HepG2 (cell line): ENCODE measurements around the gene RARS1. TPM values are rescaled to one million over a fixed set of nuclear protein-coding genes. Genes with fewer than 3 reads are reported as not detected.

Source experiments
- KAT2B ChIP-seq: fragments of 150-350 bp; IDR thresholded peaks from 2 replicates; pipeline ENCODE4 v1.6.1; 2014; ENCODE audit warnings: low read depth, low read length, borderline replicate concordance
- MAFG ChIP-seq: sonication (generic); formaldehyde crosslinking; IDR thresholded peaks from 2 replicates; pipeline ENCODE4 v1.5.1; 2020; ENCODE audit warnings: mild to moderate bottlenecking, missing genetic modification reagents
- REL ChIP-seq: sonication (generic); formaldehyde crosslinking; conservative IDR thresholded peaks from 2 replicates; pipeline ENCODE4 v1.8.0; 2022; ENCODE audit warnings: mild to moderate bottlenecking, missing genetic modification reagents, moderate library complexity
- SAP130 ChIP-seq: IDR thresholded peaks from 2 replicates; pipeline ENCODE4 v1.6.1; 2016; ENCODE audit warnings: low read depth
- SP2 ChIP-seq: sonication (generic); formaldehyde crosslinking; IDR thresholded peaks from 2 replicates; pipeline ENCODE4 v1.5.1; 2020; ENCODE audit warnings: mild to moderate bottlenecking, missing genetic modification reagents
- ZBTB21 ChIP-seq: sonication (generic); formaldehyde crosslinking; IDR thresholded peaks from 2 replicates; pipeline ENCODE4 v1.4.0; 2020; ENCODE audit warnings: missing genetic modification reagents
- ZNF773 ChIP-seq: sonication (generic); formaldehyde crosslinking; IDR thresholded peaks from 2 replicates; pipeline ENCODE4 v1.4.0; 2020; ENCODE audit warnings: missing genetic modification reagents, borderline replicate concordance
- ZNF891 ChIP-seq: sonication (generic); formaldehyde crosslinking; IDR thresholded peaks from 2 replicates; pipeline ENCODE4 v1.5.0; 2020; ENCODE audit warnings: mild to moderate bottlenecking, missing genetic modification reagents
- polyA plus RNA-seq, 8 experiments: library from polyadenylated mRNA; depleted of rRNA in 3 of 8; stranded (reverse) in 7 of 8; unstranded in 1 of 8; fragments of >200 nt; fragmentation: Illumina TruSeq in 4 of 8; extraction: Trizol in 4 of 8; gene quantifications; 2 replicates each; pipeline versions ENCODE4 v1.2.1 to v1.2.3, GENCODE V29; 2011 to 2016; ENCODE audit warnings: low read depth in 4 of 8, missing spikeins in 1 of 8, mixed read lengths in 1 of 8; ENCODE audit not compliant: insufficient read depth in 1 of 8
- total RNA-seq, 5 experiments: library from RNA; depleted of rRNA; stranded (reverse); fragments of >200 nt; fragmentation: Illumina TruSeq; extraction: Trizol; gene quantifications; 2 replicates each; pipeline ENCODE4 v1.2.3, GENCODE V29; 2016; ENCODE audit warnings: low read depth in 1 of 5
- TF ChIP-seq, protein P1 (sequence below): sonication (generic); formaldehyde crosslinking; conservative IDR thresholded peaks from 2 replicates; pipeline ENCODE4 v1.4.0; 2020; ENCODE audit warnings: mild to moderate bottlenecking, missing genetic modification reagents, moderate library complexity
- TF ChIP-seq, protein P2 (sequence below): sonication (generic); formaldehyde crosslinking; IDR thresholded peaks from 2 replicates; pipeline ENCODE4 v1.4.0; 2020; ENCODE audit warnings: missing genetic modification reagents, borderline replicate concordance
- TF ChIP-seq, protein P3 (sequence below): sonication (generic); formaldehyde crosslinking; IDR thresholded peaks from 2 replicates; pipeline ENCODE4 v1.8.0; 2022; ENCODE audit warnings: missing genetic modification reagents, mild to moderate bottlenecking, inconsistent platforms, borderline replicate concordance
- TF ChIP-seq, protein P4 (sequence below): sonication (generic); formaldehyde crosslinking; IDR thresholded peaks from 2 replicates; pipeline ENCODE4 v1.5.0; 2020; ENCODE audit warnings: mild to moderate bottlenecking, missing genetic modification reagents, moderate library complexity
- TF ChIP-seq, protein P5 (sequence below): sonication (generic); formaldehyde crosslinking; conservative IDR thresholded peaks from 2 replicates; pipeline ENCODE4 v1.4.0; 2020; ENCODE audit warnings: missing genetic modification reagents
- TF ChIP-seq, protein P6 (sequence below), 2 experiments: sonication (generic) in 1 of 2; formaldehyde crosslinking in 1 of 2; IDR thresholded peaks; 2 replicates each; pipeline versions ENCODE4 v1.5.1 to v1.6.1; 2011 to 2020; ENCODE audit warnings: borderline replicate concordance in 1 of 2, low read depth in 1 of 2, low read length in 1 of 2, mild to moderate bottlenecking in 1 of 2, missing genetic modification reagents in 1 of 2, moderate library complexity in 1 of 2

Gene RARS1
- total and polyA plus RNA-seq, 2 of the 13 experiments (the other 11 are each of a cell fraction or from before 2014, with no cell fraction given): 54.6 to 170 TPM

DNA sequence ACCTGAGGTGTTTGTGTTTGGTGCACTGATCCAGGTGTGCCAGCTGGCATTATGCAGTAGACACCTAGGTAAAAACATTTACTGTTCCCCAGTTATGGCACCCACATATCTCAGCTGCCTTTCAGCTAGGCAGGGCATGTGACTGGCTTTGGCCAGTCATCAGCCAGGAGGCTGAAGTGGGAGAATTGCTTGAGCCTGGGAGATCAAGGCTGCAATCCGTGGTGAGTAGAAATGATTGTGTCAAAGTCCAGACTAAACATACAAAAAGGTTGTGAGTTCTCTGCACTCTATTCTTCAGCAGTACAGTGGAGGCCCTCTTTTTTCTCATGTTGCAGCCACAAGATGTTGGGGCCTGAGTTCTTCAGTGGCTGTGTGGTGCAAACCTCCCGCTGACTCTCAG lies 39.6 kb downstream of the RARS1 start (continued):
- TF ChIP-seq, protein P1, sequence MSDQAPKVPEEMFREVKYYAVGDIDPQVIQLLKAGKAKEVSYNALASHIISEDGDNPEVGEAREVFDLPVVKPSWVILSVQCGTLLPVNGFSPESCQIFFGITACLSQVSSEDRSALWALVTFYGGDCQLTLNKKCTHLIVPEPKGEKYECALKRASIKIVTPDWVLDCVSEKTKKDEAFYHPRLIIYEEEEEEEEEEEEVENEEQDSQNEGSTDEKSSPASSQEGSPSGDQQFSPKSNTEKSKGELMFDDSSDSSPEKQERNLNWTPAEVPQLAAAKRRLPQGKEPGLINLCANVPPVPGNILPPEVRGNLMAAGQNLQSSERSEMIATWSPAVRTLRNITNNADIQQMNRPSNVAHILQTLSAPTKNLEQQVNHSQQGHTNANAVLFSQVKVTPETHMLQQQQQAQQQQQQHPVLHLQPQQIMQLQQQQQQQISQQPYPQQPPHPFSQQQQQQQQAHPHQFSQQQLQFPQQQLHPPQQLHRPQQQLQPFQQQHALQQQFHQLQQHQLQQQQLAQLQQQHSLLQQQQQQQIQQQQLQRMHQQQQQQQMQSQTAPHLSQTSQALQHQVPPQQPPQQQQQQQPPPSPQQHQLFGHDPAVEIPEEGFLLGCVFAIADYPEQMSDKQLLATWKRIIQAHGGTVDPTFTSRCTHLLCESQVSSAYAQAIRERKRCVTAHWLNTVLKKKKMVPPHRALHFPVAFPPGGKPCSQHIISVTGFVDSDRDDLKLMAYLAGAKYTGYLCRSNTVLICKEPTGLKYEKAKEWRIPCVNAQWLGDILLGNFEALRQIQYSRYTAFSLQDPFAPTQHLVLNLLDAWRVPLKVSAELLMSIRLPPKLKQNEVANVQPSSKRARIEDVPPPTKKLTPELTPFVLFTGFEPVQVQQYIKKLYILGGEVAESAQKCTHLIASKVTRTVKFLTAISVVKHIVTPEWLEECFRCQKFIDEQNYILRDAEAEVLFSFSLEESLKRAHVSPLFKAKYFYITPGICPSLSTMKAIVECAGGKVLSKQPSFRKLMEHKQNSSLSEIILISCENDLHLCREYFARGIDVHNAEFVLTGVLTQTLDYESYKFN (CRISPR knock-in tag): peak; percentile 60
- TF ChIP-seq, protein P2, sequence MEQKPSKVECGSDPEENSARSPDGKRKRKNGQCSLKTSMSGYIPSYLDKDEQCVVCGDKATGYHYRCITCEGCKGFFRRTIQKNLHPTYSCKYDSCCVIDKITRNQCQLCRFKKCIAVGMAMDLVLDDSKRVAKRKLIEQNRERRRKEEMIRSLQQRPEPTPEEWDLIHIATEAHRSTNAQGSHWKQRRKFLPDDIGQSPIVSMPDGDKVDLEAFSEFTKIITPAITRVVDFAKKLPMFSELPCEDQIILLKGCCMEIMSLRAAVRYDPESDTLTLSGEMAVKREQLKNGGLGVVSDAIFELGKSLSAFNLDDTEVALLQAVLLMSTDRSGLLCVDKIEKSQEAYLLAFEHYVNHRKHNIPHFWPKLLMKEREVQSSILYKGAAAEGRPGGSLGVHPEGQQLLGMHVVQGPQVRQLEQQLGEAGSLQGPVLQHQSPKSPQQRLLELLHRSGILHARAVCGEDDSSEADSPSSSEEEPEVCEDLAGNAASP (CRISPR knock-in tag): 0 out of 2 replicates have a peak, but pooled peaks have one; percentile 15
- TF ChIP-seq SAP130 (CRISPR knock-in tag): peak; percentile 23; the same call in 1 of the 2 replicates
- no peak for TF ChIP-seq SP2 (CRISPR knock-in tag)
- no peak for TF ChIP-seq REL (CRISPR knock-in tag)
- TF ChIP-seq ZNF773 (CRISPR knock-in tag): no peak
- TF ChIP-seq, protein P3, sequence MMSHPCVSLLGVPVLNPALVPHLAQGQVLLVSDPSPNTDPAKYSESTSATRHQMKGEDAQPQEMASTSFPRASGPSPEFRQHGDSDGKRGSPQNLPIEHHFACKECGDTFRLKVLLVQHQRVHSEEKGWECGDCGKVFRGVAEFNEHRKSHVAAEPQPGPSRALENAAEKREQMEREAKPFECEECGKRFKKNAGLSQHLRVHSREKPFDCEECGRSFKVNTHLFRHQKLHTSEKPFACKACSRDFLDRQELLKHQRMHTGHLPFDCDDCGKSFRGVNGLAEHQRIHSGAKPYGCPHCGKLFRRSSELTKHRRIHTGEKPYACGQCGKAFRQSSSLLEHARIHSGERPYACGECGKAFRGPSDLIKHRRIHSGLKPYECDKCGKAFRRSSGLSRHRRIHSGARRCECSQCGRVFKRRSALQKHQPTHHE (CRISPR knock-in tag): no peak
- TF ChIP-seq, protein P4, sequence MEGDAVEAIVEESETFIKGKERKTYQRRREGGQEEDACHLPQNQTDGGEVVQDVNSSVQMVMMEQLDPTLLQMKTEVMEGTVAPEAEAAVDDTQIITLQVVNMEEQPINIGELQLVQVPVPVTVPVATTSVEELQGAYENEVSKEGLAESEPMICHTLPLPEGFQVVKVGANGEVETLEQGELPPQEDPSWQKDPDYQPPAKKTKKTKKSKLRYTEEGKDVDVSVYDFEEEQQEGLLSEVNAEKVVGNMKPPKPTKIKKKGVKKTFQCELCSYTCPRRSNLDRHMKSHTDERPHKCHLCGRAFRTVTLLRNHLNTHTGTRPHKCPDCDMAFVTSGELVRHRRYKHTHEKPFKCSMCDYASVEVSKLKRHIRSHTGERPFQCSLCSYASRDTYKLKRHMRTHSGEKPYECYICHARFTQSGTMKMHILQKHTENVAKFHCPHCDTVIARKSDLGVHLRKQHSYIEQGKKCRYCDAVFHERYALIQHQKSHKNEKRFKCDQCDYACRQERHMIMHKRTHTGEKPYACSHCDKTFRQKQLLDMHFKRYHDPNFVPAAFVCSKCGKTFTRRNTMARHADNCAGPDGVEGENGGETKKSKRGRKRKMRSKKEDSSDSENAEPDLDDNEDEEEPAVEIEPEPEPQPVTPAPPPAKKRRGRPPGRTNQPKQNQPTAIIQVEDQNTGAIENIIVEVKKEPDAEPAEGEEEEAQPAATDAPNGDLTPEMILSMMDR (CRISPR knock-in tag): no peak
- no peak for TF ChIP-seq ZNF891 (CRISPR knock-in tag)
- no peak for TF ChIP-seq ZBTB21 (CRISPR knock-in tag)
- TF ChIP-seq, protein P5, sequence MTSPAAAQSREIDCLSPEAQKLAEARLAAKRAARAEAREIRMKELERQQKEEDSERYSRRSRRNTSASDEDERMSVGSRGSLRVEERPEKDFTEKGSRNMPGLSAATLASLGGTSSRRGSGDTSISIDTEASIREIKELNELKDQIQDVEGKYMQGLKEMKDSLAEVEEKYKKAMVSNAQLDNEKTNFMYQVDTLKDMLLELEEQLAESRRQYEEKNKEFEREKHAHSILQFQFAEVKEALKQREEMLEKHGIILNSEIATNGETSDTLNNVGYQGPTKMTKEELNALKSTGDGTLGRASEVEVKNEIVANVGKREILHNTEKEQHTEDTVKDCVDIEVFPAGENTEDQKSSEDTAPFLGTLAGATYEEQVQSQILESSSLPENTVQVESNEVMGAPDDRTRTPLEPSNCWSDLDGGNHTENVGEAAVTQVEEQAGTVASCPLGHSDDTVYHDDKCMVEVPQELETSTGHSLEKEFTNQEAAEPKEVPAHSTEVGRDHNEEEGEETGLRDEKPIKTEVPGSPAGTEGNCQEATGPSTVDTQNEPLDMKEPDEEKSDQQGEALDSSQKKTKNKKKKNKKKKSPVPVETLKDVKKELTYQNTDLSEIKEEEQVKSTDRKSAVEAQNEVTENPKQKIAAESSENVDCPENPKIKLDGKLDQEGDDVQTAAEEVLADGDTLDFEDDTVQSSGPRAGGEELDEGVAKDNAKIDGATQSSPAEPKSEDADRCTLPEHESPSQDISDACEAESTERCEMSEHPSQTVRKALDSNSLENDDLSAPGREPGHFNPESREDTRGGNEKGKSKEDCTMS (CRISPR knock-in tag): no peak
- no peak for TF ChIP-seq KAT2B
- TF ChIP-seq MAFG (CRISPR knock-in tag): no peak
- TF ChIP-seq, protein P6, sequence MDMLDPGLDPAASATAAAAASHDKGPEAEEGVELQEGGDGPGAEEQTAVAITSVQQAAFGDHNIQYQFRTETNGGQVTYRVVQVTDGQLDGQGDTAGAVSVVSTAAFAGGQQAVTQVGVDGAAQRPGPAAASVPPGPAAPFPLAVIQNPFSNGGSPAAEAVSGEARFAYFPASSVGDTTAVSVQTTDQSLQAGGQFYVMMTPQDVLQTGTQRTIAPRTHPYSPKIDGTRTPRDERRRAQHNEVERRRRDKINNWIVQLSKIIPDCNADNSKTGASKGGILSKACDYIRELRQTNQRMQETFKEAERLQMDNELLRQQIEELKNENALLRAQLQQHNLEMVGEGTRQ (IDR thresholded peaks at IDR 0.05; ENCODE audit: low read depth, low read length): peak; percentile 88
- TF ChIP-seq, protein P6 (CRISPR knock-in tag; IDR thresholded peaks at IDR 0.05; ENCODE audit: borderline replicate concordance): peak; percentile 91; the same call in 1 of the 2 replicates
